Effector CD8-positive, alpha-beta T cell (primary cell): ENCODE measurements around the gene CYP4A22.
A peak's percentile ranks its signal among the peaks of the same experiment; 100 is the strongest.
"Not testable (repeated sequence)": the region's sequence is repeated elsewhere in the genome, so short reads cannot be mapped to it uniquely, and the experiment has no call there.

Experiments
- DNase-seq: peaks from one replicate; lab custom pipeline; 2025; lab: John Stamatoyannopoulos, UW

Gene CYP4A22

GRCh38 chr1:47157957-47158356, 20.7 kb downstream of the CYP4A22 start:
- DNase-seq, result not testable (repeated sequence)

- no peak for DNase-seq
Measured at GRCh38 chr1:47160716-47161115, 23.5 kb downstream of the CYP4A22 start.

GRCh38 chr1:47161298-47162040, 24.2 kb downstream of the CYP4A22 start:
- DNase-seq, result no peak

- no peak for DNase-seq
Measured at GRCh38 chr1:47164552-47164951, 27.3 kb downstream of the CYP4A22 start.

GRCh38 chr1:47172782-47173181, 35.5 kb downstream of the CYP4A22 start:
- DNase-seq, result no peak

- DNase-seq, result no peak
Measured at GRCh38 chr1:47174656-47175020, 37.4 kb downstream of the CYP4A22 start.

GRCh38 chr1:47175227-47175934, 38.1 kb downstream of the CYP4A22 start:
- no peak for DNase-seq

GRCh38 chr1:47178020-47178419, 40.8 kb downstream of the CYP4A22 start:
- no peak for DNase-seq

- DNase-seq, result no peak
Measured at GRCh38 chr1:47178654-47179016, 41.4 kb downstream of the CYP4A22 start.

GRCh38 chr1:47179017-47179987, 42.1 kb downstream of the CYP4A22 start:
- peak; percentile 26 for DNase-seq

- no peak for DNase-seq
Measured at GRCh38 chr1:47179988-47180563, 42.8 kb downstream of the CYP4A22 start.

GRCh38 chr1:47180603-47181094, 43.4 kb downstream of the CYP4A22 start:
- DNase-seq, result no peak

GRCh38 chr1:47181095-47181954, 44.1 kb downstream of the CYP4A22 start:
- DNase-seq, result no peak

- no peak for DNase-seq
Measured at GRCh38 chr1:47181955-47182675, 44.9 kb downstream of the CYP4A22 start.

GRCh38 chr1:47182676-47183235, 45.5 kb downstream of the CYP4A22 start:
- DNase-seq, result no peak

GRCh38 chr1:47183308-47184089, 46.3 kb downstream of the CYP4A22 start:
- DNase-seq, result no peak

GRCh38 chr1:47184090-47184821, 47.0 kb downstream of the CYP4A22 start:
- no peak for DNase-seq
